Measurements from ENCODE around the gene DPM3. TPM values are rescaled to one million over a fixed set of nuclear protein-coding genes. Genes with fewer than 3 reads are reported as not detected.

The DPM3 gene
- total and polyA plus RNA-seq, 2 of the 4 experiments (the other 2 are of a cell fraction) = 29.0 to 129 TPM

DNA sequence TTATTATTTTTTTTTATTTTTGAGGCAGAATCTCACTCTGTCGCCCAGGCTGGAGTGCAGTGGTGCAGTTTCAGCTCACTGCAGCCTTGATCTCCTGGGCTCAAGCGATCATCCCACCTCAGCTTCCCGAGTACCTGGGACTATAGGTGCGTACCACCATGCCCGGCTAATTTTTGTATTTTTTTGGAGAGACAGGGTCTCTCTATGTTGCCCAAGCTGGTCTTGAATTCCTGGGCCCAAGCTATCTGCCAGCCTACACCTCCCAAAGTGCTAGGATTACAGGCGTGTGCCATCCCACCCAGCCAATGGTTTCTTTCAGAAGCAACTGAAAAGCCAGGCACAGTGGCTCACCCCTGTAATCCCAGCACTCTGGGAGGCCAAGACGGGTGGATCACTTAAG, 30.5 kb upstream of the DPM3 start:
- Histone ChIP-seq H2AK9ac (replicated peaks; ENCODE audit: low read depth, low read length, poor library complexity) (no peak overlapping the region), H3K9me1 (ENCODE audit: insufficient read depth, low read length) (no peaks in the 10 kb centered on the region; the same call in none of the 2 replicates), H4K8ac (ENCODE audit: low read depth in 2 of 2, low read length in 2 of 2) (no peak overlapping the region), H2AK5ac (ENCODE audit: low read depth, low read length) (no peak overlapping the region), H3K56ac (ENCODE audit: extremely low read depth, insufficient read depth, low read length) (no peak overlapping the region), H3K4me1 (ENCODE audit: control insufficient read depth, insufficient read depth, low read length) (peaks cover 4% of the 10 kb centered on the region), H3K4me2 (ENCODE audit: low read depth, low read length) (no peak overlapping the region), H2BK15ac (ENCODE audit: low read depth, low read length) (no peak overlapping the region), H3K9ac (ENCODE audit: low read depth, low read length) (no peak overlapping the region), H2BK120ac (ENCODE audit: low read depth, low read length) (no peak overlapping the region), H3K14ac (replicated peaks; ENCODE audit: low read depth, low read length) (no peak overlapping the region), H3K18ac (ENCODE audit: low read depth, low read length) (no peak overlapping the region), H3K23ac (ENCODE audit: low read depth, low read length) (no peak overlapping the region), H2AFZ (replicated peaks; ENCODE audit: low read length, poor library complexity) (no peak overlapping the region), H3K27me3 (ENCODE audit: control insufficient read depth, insufficient read depth, low read length) (peaks cover 5% of the 10 kb centered on the region; the same call in 1 of the 2 replicates), H4K20me1 (ENCODE audit: insufficient read depth, low read length) (no peaks in the 10 kb centered on the region), H4K5ac (ENCODE audit: low read depth, low read length) (no peak overlapping the region), H3K27ac (ENCODE audit: insufficient read depth, low read length) (no peak overlapping the region), H2BK5ac (ENCODE audit: low read depth, low read length, poor library complexity, severe bottlenecking) (no peak overlapping the region), H3K4ac (ENCODE audit: low read depth, low read length) (no peak overlapping the region), H4K91ac (ENCODE audit: insufficient read depth, low read depth, low read length) (no peak overlapping the region), H3K9me3 (ENCODE audit: control insufficient read depth, insufficient read depth, low read length) (no peaks in the 10 kb centered on the region), H3K79me1 (ENCODE audit: low read depth in 1 of 2, low read length in 2 of 2) (peaks cover 0 to 39% of the 10 kb centered on the region in 2 experiments), H3K4me3 (ENCODE audit: insufficient read depth, low read depth, low read length) (no peak overlapping the region), H3K36me3 (ENCODE audit: control insufficient read depth, insufficient read depth, low read length) (peaks cover 16% of the 10 kb centered on the region), H2BK20ac (ENCODE audit: low read depth, low read length) (no peak overlapping the region)
- no peak for DNase-seq
- in situ Hi-C loops (cut with MboI; ENCODE audit: low sequenced_read_pairs) (no loop called here), dilution Hi-C loops (cut with HindIII; ENCODE audit: low sequenced_read_pairs, unreplicated experiment) (no loop called here), intact Hi-C loops (cut with micrococcal nuclease) (loop anchor here (10.0 kb wide), 2 partner anchors 196 to 424 kb away; partner anchors contain the start of genes CKS1B and SHC1)
- POLR2A ChIA-PET (ENCODE audit: unreplicated experiment) = interaction anchor here (1.5 kb wide), 1 partner anchor 79 kb away, joined by 5 read pairs; no protein-coding TSS in a partner anchor
- CTCF ChIA-PET = no interaction called here
- ATAC-seq (ENCODE audit: low read depth) = no peak
- BruUV-seq (replicated peaks) = no TSS peak
- no peak for TF ChIP-seq MAZ (IDR thresholded peaks at IDR 0.05; ENCODE audit: borderline replicate concordance, low read depth, low read length)
- no CpG with 5 or more reads among the region's 7 CpGs for WGBS, 2 experiments (ENCODE audit: extremely low coverage in 2 of 2, insufficient read length in 1 of 2)
